GM21717 (cell line): Measurements from ENCODE around the gene WDPCP.
"Not testable (repeated sequence)": the region's sequence is repeated elsewhere in the genome, so short reads cannot be mapped to it uniquely, and the experiment has no call there.

Experiments used
- ATAC-seq: cut with Tn5 transposase; IDR thresholded peaks from one replicate; pipeline ENCODE4 v1.9.1; 2021; ENCODE audit warnings: mild to moderate bottlenecking, moderate library complexity; ENCODE audit not compliant: unreplicated experiment

Gene WDPCP

GRCh38 chr2:63270717-63271116, 317.6 kb downstream of the WDPCP start:
- no peak for ATAC-seq

- ATAC-seq = no peak
Observed at GRCh38 chr2:63268946-63269345, 319.3 kb downstream of the WDPCP start.

- no peak for ATAC-seq
Observed at GRCh38 chr2:63261137-63261621, 327.1 kb downstream of the WDPCP start.

- no peak for ATAC-seq
Observed at GRCh38 chr2:63257473-63257872, 330.8 kb downstream of the WDPCP start.

- ATAC-seq = no peak
Observed at GRCh38 chr2:63249161-63249560, 339.1 kb downstream of the WDPCP start.

GRCh38 chr2:63242747-63243146, 345.5 kb downstream of the WDPCP start:
- no peak for ATAC-seq

- no peak for ATAC-seq
Observed at GRCh38 chr2:63225964-63226686, 362.2 kb downstream of the WDPCP start.

- ATAC-seq = no peak
Observed at GRCh38 chr2:63218800-63219526, 369.3 kb downstream of the WDPCP start.

GRCh38 chr2:63195310-63195709, 393.0 kb downstream of the WDPCP start:
- ATAC-seq = no peak

- no peak for ATAC-seq
Observed at GRCh38 chr2:63194175-63194574, 394.1 kb downstream of the WDPCP start.

GRCh38 chr2:63192889-63193774, 395.1 kb downstream of the WDPCP start:
- no peak for ATAC-seq

GRCh38 chr2:63192169-63192888, 395.9 kb downstream of the WDPCP start:
- ATAC-seq = no peak

GRCh38 chr2:63189026-63189425, 399.3 kb downstream of the WDPCP start:
- ATAC-seq = peak; percentile 77

- ATAC-seq = no peak
Observed at GRCh38 chr2:63186331-63186730, 401.9 kb downstream of the WDPCP start.

- no peak for ATAC-seq
Observed at GRCh38 chr2:63163161-63163820, 425.0 kb downstream of the WDPCP start.

- no peak for ATAC-seq
Observed at GRCh38 chr2:63159262-63159661, 429.0 kb downstream of the WDPCP start.

GRCh38 chr2:63136683-63137082, 451.6 kb downstream of the WDPCP start:
- not testable (repeated sequence) for ATAC-seq

GRCh38 chr2:63132020-63132419, 456.3 kb downstream of the WDPCP start:
- no peak for ATAC-seq

- ATAC-seq = no peak
Observed at GRCh38 chr2:63131196-63131595, 457.1 kb downstream of the WDPCP start.

GRCh38 chr2:63127594-63127993, 460.7 kb downstream of the WDPCP start:
- ATAC-seq = no peak
